GM23338 (cell line): ENCODE results near the gene RAG1.

Experiments
- CREB1 ChIP-seq: fragments of 250-450 bp; sonication (Bioruptor Pico); IDR thresholded peaks from 2 replicates; pipeline ENCODE4 v1.5.0; 2020; ENCODE audit warnings: low read depth, mild to moderate bottlenecking, moderate library complexity
- ETS1 ChIP-seq: IDR thresholded peaks from 2 replicates; pipeline ENCODE4 v1.6.1; 2016; ENCODE audit warnings: antibody characterized with exemption
- EZH2 ChIP-seq: fragments of 200-600 bp; sonication (generic); IDR thresholded peaks from one replicate; pipeline ENCODE4 v1.8.0; 2017; ENCODE audit warnings: antibody characterized with exemption, mild to moderate bottlenecking, low read depth; ENCODE audit not compliant: unreplicated experiment
- EZH2phosphoT487 ChIP-seq: fragments of 200-600 bp; sonication (generic); IDR thresholded peaks from one replicate; pipeline ENCODE4 v1.8.1; 2018; ENCODE audit warnings: antibody characterized with exemption; ENCODE audit not compliant: unreplicated experiment
- JUNB ChIP-seq: IDR thresholded peaks from one replicate; pipeline ENCODE4 v1.6.1; 2016; ENCODE audit warnings: antibody characterized with exemption; ENCODE audit not compliant: unreplicated experiment
- POLR2AphosphoS5 ChIP-seq: IDR thresholded peaks from 2 replicates; pipeline ENCODE4 v1.6.1; 2016; ENCODE audit warnings: antibody characterized with exemption, low read depth
- REST ChIP-seq: IDR thresholded peaks from one replicate; pipeline ENCODE4 v1.6.1; 2018; ENCODE audit warnings: antibody characterized with exemption; ENCODE audit not compliant: unreplicated experiment
- ZNF114 ChIP-seq: fragments of 250-450 bp; sonication (Bioruptor Pico); IDR thresholded peaks from 2 replicates; pipeline ENCODE4 v1.5.0; 2020; ENCODE audit warnings: mild to moderate bottlenecking, moderate library complexity
- TF ChIP-seq, protein P1 (sequence below), 2 experiments: fragments of 200-600 bp in 1 of 2; sonication (generic) in 1 of 2; conservative IDR thresholded peaks; 2 replicates each; pipeline versions ENCODE4 v1.5.1 to v1.6.1; 2016 to 2017; ENCODE audit warnings: antibody characterized with exemption in 2 of 2, low read depth in 2 of 2, mild to moderate bottlenecking in 2 of 2, moderate library complexity in 1 of 2

- no peak for TF ChIP-seq EZH2
- TF ChIP-seq, protein P1, sequence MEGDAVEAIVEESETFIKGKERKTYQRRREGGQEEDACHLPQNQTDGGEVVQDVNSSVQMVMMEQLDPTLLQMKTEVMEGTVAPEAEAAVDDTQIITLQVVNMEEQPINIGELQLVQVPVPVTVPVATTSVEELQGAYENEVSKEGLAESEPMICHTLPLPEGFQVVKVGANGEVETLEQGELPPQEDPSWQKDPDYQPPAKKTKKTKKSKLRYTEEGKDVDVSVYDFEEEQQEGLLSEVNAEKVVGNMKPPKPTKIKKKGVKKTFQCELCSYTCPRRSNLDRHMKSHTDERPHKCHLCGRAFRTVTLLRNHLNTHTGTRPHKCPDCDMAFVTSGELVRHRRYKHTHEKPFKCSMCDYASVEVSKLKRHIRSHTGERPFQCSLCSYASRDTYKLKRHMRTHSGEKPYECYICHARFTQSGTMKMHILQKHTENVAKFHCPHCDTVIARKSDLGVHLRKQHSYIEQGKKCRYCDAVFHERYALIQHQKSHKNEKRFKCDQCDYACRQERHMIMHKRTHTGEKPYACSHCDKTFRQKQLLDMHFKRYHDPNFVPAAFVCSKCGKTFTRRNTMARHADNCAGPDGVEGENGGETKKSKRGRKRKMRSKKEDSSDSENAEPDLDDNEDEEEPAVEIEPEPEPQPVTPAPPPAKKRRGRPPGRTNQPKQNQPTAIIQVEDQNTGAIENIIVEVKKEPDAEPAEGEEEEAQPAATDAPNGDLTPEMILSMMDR (conservative IDR thresholded peaks at IDR 0.05; ENCODE audit: low read depth in 2 of 2) = no peak
- no peak for TF ChIP-seq POLR2AphosphoS5
- TF ChIP-seq ETS1 = no peak
- no peak for TF ChIP-seq REST
- no peak for TF ChIP-seq JUNB
- no peak for TF ChIP-seq EZH2phosphoT487
- TF ChIP-seq CREB1 (CRISPR knock-in tag) = no peak
- TF ChIP-seq ZNF114 (CRISPR knock-in tag) = no peak
These were observed 37.7 kb downstream of the RAG1 start for GRCh38 chr11:36605221-36606216.
